IMR-90 (cell line): ENCODE results near the gene PITPNC1. TPM values are rescaled to one million over a fixed set of nuclear protein-coding genes. Genes with fewer than 3 reads are reported as not detected.
"Not testable (repeated sequence)": the region's sequence is repeated elsewhere in the genome, so short reads cannot be mapped to it uniquely, and the experiment has no call there.

Experiments used
- ATAC-seq: fragments of 200-7000 bp; cut with Tn5 transposase; 2 replicates; pipeline ENCODE4 v1.9.1; 2020; ENCODE audit warnings: low read depth, mild to moderate bottlenecking, moderate library complexity
- BruUV-seq: library from RNA; stranded (reverse); fragments of 400-500 nt; replicated peaks from 2 replicates; lab custom pipeline; 2021; lab: Mats Ljungman, UMichigan
- CTCF ChIA-PET: fragments of 300-600 bp; formaldehyde crosslinking; extraction: SDS; loops from one replicate; lab custom pipeline; 2021; ENCODE audit warnings: antibody characterized with exemption; lab: Yijun Ruan, JAX
- POLR2A ChIA-PET: fragments of 300-600 bp; sonication (Branson Sonifier 250); formaldehyde crosslinking; loops from one replicate; lab custom pipeline; 2022; ENCODE audit warnings: antibody characterized with exemption; ENCODE audit not compliant: unreplicated experiment; lab: Charles Lee
- DNase-seq: peaks from one replicate; pipeline ENCODE4 v3.0.0; 2013
- H2AFZ ChIP-seq: replicated peaks from 2 replicates; pipeline ENCODE3; 2013; ENCODE audit warnings: low read length, mild to moderate bottlenecking; ENCODE audit not compliant: poor library complexity
- H2AK5ac ChIP-seq: 2 replicates; pipeline ENCODE4 v1.6.1; 2013; ENCODE audit warnings: low read depth, low read length, inconsistent platforms
- H2AK9ac ChIP-seq: replicated peaks from 2 replicates; pipeline ENCODE3; 2013; ENCODE audit warnings: mild to moderate bottlenecking, low read depth, low read length, moderate library complexity; ENCODE audit not compliant: poor library complexity
- H2BK120ac ChIP-seq: 2 replicates; pipeline ENCODE4 v1.6.1; 2013; ENCODE audit warnings: low read depth, low read length, inconsistent platforms
- H2BK15ac ChIP-seq: 3 replicates; pipeline ENCODE4 v1.6.1; 2013; ENCODE audit warnings: low read depth, low read length, inconsistent platforms
- H2BK20ac ChIP-seq: 2 replicates; pipeline ENCODE4 v1.6.1; 2013; ENCODE audit warnings: low read depth, mild to moderate bottlenecking, inconsistent platforms, low read length, moderate library complexity
- H2BK5ac ChIP-seq: 2 replicates; pipeline ENCODE4 v1.6.1; 2013; ENCODE audit warnings: mild to moderate bottlenecking, low read depth, low read length, inconsistent platforms; ENCODE audit not compliant: poor library complexity, severe bottlenecking
- H3K14ac ChIP-seq: replicated peaks from 2 replicates; pipeline ENCODE4 v1.6.1; 2013; ENCODE audit warnings: low read depth, low read length, inconsistent platforms
- H3K18ac ChIP-seq: 2 replicates; pipeline ENCODE4 v1.6.1; 2013; ENCODE audit warnings: low read depth, low read length, control low read depth
- H3K23ac ChIP-seq: 2 replicates; pipeline ENCODE4 v1.6.1; 2013; ENCODE audit warnings: low read depth, low read length, inconsistent platforms
- H3K27ac ChIP-seq: 2 replicates; pipeline ENCODE4 v1.5.1; 2013; ENCODE audit warnings: mild to moderate bottlenecking, control low read depth, low read length; ENCODE audit not compliant: insufficient read depth
- H3K27me3 ChIP-seq: 2 replicates; pipeline ENCODE4 v1.6.1; 2013; ENCODE audit warnings: low read length; ENCODE audit not compliant: control insufficient read depth, insufficient read depth
- H3K36me3 ChIP-seq: 2 replicates; pipeline ENCODE4 v1.6.1; 2013; ENCODE audit warnings: low read length, mixed read lengths; ENCODE audit not compliant: control insufficient read depth, insufficient read depth
- H3K4ac ChIP-seq: 2 replicates; pipeline ENCODE4 v1.6.1; 2013; ENCODE audit warnings: low read depth, low read length, inconsistent platforms
- H3K4me1 ChIP-seq: 2 replicates; pipeline ENCODE4 v1.6.1; 2013; ENCODE audit warnings: low read length, mixed read lengths; ENCODE audit not compliant: control insufficient read depth, insufficient read depth
- H3K4me2 ChIP-seq: 2 replicates; pipeline ENCODE4 v1.6.1; 2013; ENCODE audit warnings: low read depth, mild to moderate bottlenecking, control low read depth, low read length, moderate library complexity
- H3K4me3 ChIP-seq: 2 replicates; pipeline ENCODE4 v1.5.1; 2013; ENCODE audit warnings: low read depth, mild to moderate bottlenecking, control low read depth, low read length, moderate library complexity; ENCODE audit not compliant: insufficient read depth
- H3K56ac ChIP-seq: 2 replicates; pipeline ENCODE4 v1.6.1; 2013; ENCODE audit warnings: low read length, inconsistent platforms; ENCODE audit not compliant: insufficient read depth; ENCODE audit errors: extremely low read depth
- H3K79me1 ChIP-seq, 2 experiments: 2 replicates each; pipeline ENCODE4 v1.6.1; 2013; ENCODE audit warnings: low read length in 2 of 2, inconsistent platforms in 1 of 2, low read depth in 1 of 2
- H3K9ac ChIP-seq: 2 replicates; pipeline ENCODE4 v1.6.1; 2013; ENCODE audit warnings: low read depth, low read length, control low read depth
- H3K9me1 ChIP-seq: 2 replicates; pipeline ENCODE4 v1.6.1; 2013; ENCODE audit warnings: low read length, inconsistent platforms; ENCODE audit not compliant: insufficient read depth
- H3K9me3 ChIP-seq: 2 replicates; pipeline ENCODE4 v1.6.1; 2013; ENCODE audit warnings: low read length; ENCODE audit not compliant: control insufficient read depth, insufficient read depth
- H4K20me1 ChIP-seq: 2 replicates; pipeline ENCODE4 v1.6.1; 2013; ENCODE audit warnings: low read length, inconsistent platforms; ENCODE audit not compliant: insufficient read depth
- H4K5ac ChIP-seq: 2 replicates; pipeline ENCODE4 v1.6.1; 2013; ENCODE audit warnings: mild to moderate bottlenecking, low read depth, low read length, control low read depth
- H4K8ac ChIP-seq, 2 experiments: 2 replicates each; pipeline ENCODE4 v1.6.1; 2013; ENCODE audit warnings: low read depth in 2 of 2, low read length in 2 of 2, control low read depth in 1 of 2, inconsistent platforms in 1 of 2
- H4K91ac ChIP-seq: 2 replicates; pipeline ENCODE4 v1.6.1; 2013; ENCODE audit warnings: low read depth, low read length, inconsistent platforms; ENCODE audit not compliant: insufficient read depth
- WGBS, 2 experiments: methylation state at CpG; one replicate each; pipeline versions ENCODE4 v1.1.5 to v1.1.7; 2013; ENCODE audit warnings: missing lambda C conversion rate in 2 of 2; ENCODE audit not compliant: insufficient read length in 1 of 2; ENCODE audit errors: extremely low coverage in 2 of 2; 5-methylcytosine and 5-hydroxymethylcytosine counted together
- dilution Hi-C: fragments of 300-500 bp; cut with HindIII; formaldehyde crosslinking; loops from one replicate; pipeline ENCODE4 v1.14.3; 2018; ENCODE audit warnings: low sequenced_read_pairs; ENCODE audit not compliant: unreplicated experiment
- in situ Hi-C: fragments of 300-500 bp; cut with MboI; formaldehyde crosslinking; loops from 3 replicates; pipeline ENCODE4 v1.14.3; 2019; ENCODE audit warnings: low sequenced_read_pairs, inconsistent platforms, mixed read lengths
- intact Hi-C: fragments of 100-400 bp; cut with micrococcal nuclease; formaldehyde crosslinking; loops from 2 replicates; pipeline ENCODE4 v1.10.0; 2022
- polyA plus RNA-seq, 3 experiments: library from polyadenylated mRNA; depleted of rRNA; stranded (reverse); fragments of >200 nt; gene quantifications; 2 replicates each; pipeline ENCODE4 v1.2.3, GENCODE V29; 2012; ENCODE audit warnings: low replicate concordance in 1 of 3
- total RNA-seq: library from RNA; depleted of rRNA; stranded (reverse); fragments of >200 nt; gene quantifications from 2 replicates; pipeline ENCODE4 v1.2.3, GENCODE V29; 2012

Gene PITPNC1
- total and polyA plus RNA-seq, 2 of the 4 experiments (the other 2 are of a cell fraction), result 4.1 TPM

DNA sequence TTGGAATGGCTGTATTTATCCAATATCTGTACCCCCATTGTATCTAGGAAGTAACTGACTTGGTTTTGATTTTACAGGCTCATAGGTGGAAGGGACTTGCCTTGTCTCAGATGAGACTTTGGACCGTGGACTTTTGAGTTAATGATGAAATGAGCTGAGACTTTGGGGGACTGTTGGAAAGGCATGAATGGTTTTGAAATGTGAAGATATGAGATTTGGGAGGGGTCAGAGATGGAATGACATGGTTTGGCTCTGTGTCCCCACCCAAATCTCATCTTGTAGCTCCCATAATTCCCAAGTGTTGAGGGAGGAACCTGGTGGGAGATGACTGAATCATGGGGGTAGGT, 44.9 kb upstream of the PITPNC1 start:
- dilution Hi-C loops, H3K18ac ChIP-seq, H4K91ac ChIP-seq, H3K27me3 ChIP-seq, H4K20me1 ChIP-seq, H3K4me2 ChIP-seq, POLR2A ChIA-PET, H2AK9ac ChIP-seq, H4K5ac ChIP-seq, H3K9me1 ChIP-seq, intact Hi-C loops, DNase-seq, ATAC-seq, H3K4me3 ChIP-seq, in situ Hi-C loops, H3K36me3 ChIP-seq, H2BK20ac ChIP-seq, H3K14ac ChIP-seq, H3K9ac ChIP-seq, H2BK120ac ChIP-seq, H3K56ac ChIP-seq, H3K27ac ChIP-seq, H3K4ac ChIP-seq, H2AFZ ChIP-seq, BruUV-seq, H2BK5ac ChIP-seq, H3K79me1 ChIP-seq, H2AK5ac ChIP-seq, H3K23ac ChIP-seq, H4K8ac ChIP-seq, H2BK15ac ChIP-seq, H3K4me1 ChIP-seq, CTCF ChIA-PET, H3K9me3 ChIP-seq: not testable (repeated sequence)
- no CpG with 5 or more reads among the region's 1 CpG for WGBS, 2 experiments
